GM12891 (cell line): ENCODE measurements around the gene PPP1R2.

Experiments
- POLR2A ChIP-seq: IDR thresholded peaks from 2 replicates; pipeline ENCODE4 v1.6.1; 2011; ENCODE audit warnings: low read depth, low read length, control low read depth
- POLR2AphosphoS5 ChIP-seq: IDR thresholded peaks from 2 replicates; pipeline ENCODE4 v1.6.1; 2011; ENCODE audit warnings: low read depth, low read length, control low read depth
- SPI1 ChIP-seq: IDR thresholded peaks from 2 replicates; pipeline ENCODE4 v1.6.1; 2011; ENCODE audit warnings: low read depth, low read length, control low read depth
- TAF1 ChIP-seq: IDR thresholded peaks from 2 replicates; pipeline ENCODE4 v1.6.1; 2011; ENCODE audit warnings: low read depth, low read length, control low read depth

DNA sequence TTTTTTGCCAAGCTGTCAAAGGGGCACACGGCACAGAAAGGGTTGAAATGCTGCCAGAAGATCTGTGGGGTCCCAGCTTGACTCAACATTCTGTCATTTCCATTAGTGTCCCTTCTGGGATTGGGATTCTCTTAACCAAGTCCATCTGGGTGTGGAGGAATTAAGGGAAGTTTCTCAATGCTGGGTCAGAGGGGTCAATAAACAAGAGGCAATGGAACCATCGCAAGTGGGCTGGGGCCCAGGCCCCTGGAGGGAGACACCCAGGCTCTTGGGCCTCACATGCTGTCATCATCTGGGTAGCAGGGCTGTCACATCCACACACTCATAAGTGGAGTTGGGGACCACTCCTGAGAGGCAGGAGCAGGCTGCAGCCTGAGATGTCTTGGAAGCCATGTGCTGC, 48.7 kb upstream of the PPP1R2 start:
- TF ChIP-seq POLR2A: no peak
- no peak for TF ChIP-seq TAF1
- no peak for TF ChIP-seq POLR2AphosphoS5
- TF ChIP-seq SPI1: no peak
